Neural cell (in vitro differentiated cells): ENCODE results near the gene TVP23C. TPM values are rescaled to one million over a fixed set of nuclear protein-coding genes. Genes with fewer than 3 reads are reported as not detected.

Experiments used
- H2AFZ ChIP-seq: fragments of 200-600, 300-800 bp; sonication (generic), shearing (Covaris generic); 2 replicates; pipeline ENCODE4 v1.6.0; 2014; ENCODE audit warnings: low read depth, mild to moderate bottlenecking, antibody characterized with exemption, low read length, moderate library complexity
- H3F3A ChIP-seq: fragments of 200-600 bp; shearing (Covaris generic); 2 replicates; pipeline ENCODE4 v1.6.1; 2016; ENCODE audit warnings: mild to moderate bottlenecking, moderate library complexity, mixed read lengths, antibody characterized with exemption, low read length; ENCODE audit not compliant: insufficient read depth, poor library complexity, severe bottlenecking
- H3K27ac ChIP-seq: fragments of 200-600, 300-800 bp; sonication (generic), shearing (Covaris generic); 2 replicates; pipeline ENCODE4 v1.5.1; 2014; ENCODE audit warnings: mild to moderate bottlenecking, low read length, moderate library complexity
- H3K27me3 ChIP-seq: fragments of 300-800, 200-600 bp; sonication (generic), shearing (Covaris generic); 2 replicates; pipeline ENCODE4 v1.6.0; 2014; ENCODE audit warnings: mild to moderate bottlenecking, low read depth, low read length, moderate library complexity; ENCODE audit not compliant: insufficient read depth
- H3K36me3 ChIP-seq: fragments of 300-800, 200-600 bp; sonication (generic), shearing (Covaris generic); 2 replicates; pipeline ENCODE4 v1.5.1; 2014; ENCODE audit warnings: mild to moderate bottlenecking, antibody characterized with exemption, low read length, moderate library complexity; ENCODE audit not compliant: insufficient read depth
- H3K4me2 ChIP-seq: fragments of 300-800, 200-600 bp; sonication (generic), shearing (Covaris generic); 2 replicates; pipeline ENCODE4 v1.6.0; 2014; ENCODE audit warnings: mild to moderate bottlenecking, low read length
- H3K4me3 ChIP-seq: fragments of 300-800, 200-600 bp; sonication (generic), shearing (Covaris generic); 2 replicates; pipeline ENCODE4 v1.5.1; 2014; ENCODE audit warnings: mild to moderate bottlenecking, low read length, moderate library complexity
- H3K79me2 ChIP-seq: fragments of 200-600 bp; shearing (Covaris generic); replicated peaks from 2 replicates; pipeline ENCODE4 v1.6.0; 2014; ENCODE audit warnings: mild to moderate bottlenecking, low read length, moderate library complexity; ENCODE audit not compliant: insufficient read depth
- H3K9ac ChIP-seq: fragments of 300-800, 200-600 bp; sonication (generic), shearing (Covaris generic); 2 replicates; pipeline ENCODE4 v1.6.1; 2016; ENCODE audit warnings: mild to moderate bottlenecking, low read length, mixed read lengths
- H3K9me2 ChIP-seq: fragments of 200-600 bp; shearing (Covaris generic); 2 replicates; pipeline ENCODE4 v1.6.1; 2016; ENCODE audit warnings: mild to moderate bottlenecking, low read length, mixed read lengths; ENCODE audit not compliant: insufficient read depth
- H3K9me3 ChIP-seq: fragments of 200-600, 300-800 bp; sonication (generic), shearing (Covaris generic); 2 replicates; pipeline ENCODE4 v1.6.1; 2016; ENCODE audit warnings: mild to moderate bottlenecking, mixed run types, low read length, moderate library complexity, mixed read lengths
- H4K20me1 ChIP-seq: fragments of 200-600 bp; shearing (Covaris generic); 2 replicates; pipeline ENCODE4 v1.6.1; 2016; ENCODE audit warnings: mild to moderate bottlenecking, mixed run types; ENCODE audit not compliant: insufficient read depth
- CTCF ChIP-seq: fragments of 450-650 bp; IDR thresholded peaks from 2 replicates; pipeline ENCODE4 v1.5.1; 2014; ENCODE audit warnings: antibody characterized with exemption, mild to moderate bottlenecking, moderate library complexity; ENCODE audit not compliant: poor library complexity, severe bottlenecking
- EP300 ChIP-seq: fragments of 450-650 bp; conservative IDR thresholded peaks from 2 replicates; pipeline ENCODE4 v1.6.1; 2014; ENCODE audit warnings: antibody characterized with exemption, mild to moderate bottlenecking, moderate library complexity; ENCODE audit not compliant: poor library complexity, severe bottlenecking
- EZH2 ChIP-seq: fragments of 200-600, 300-800 bp; shearing (Covaris generic), sonication (generic); IDR thresholded peaks from 2 replicates; pipeline ENCODE4 v1.6.1; 2014; ENCODE audit warnings: antibody characterized with exemption, low read length, borderline replicate concordance, mild to moderate bottlenecking; ENCODE audit not compliant: insufficient read depth, poor library complexity, severe bottlenecking
- MXI1 ChIP-seq: fragments of 450-650 bp; conservative IDR thresholded peaks from 2 replicates; pipeline ENCODE4 v1.6.1; 2014; ENCODE audit warnings: antibody characterized with exemption, mild to moderate bottlenecking; ENCODE audit not compliant: poor library complexity, severe bottlenecking
- POLR2AphosphoS5 ChIP-seq: IDR thresholded peaks from 2 replicates; pipeline ENCODE4 v1.6.1; 2012
- RAD21 ChIP-seq: fragments of 450-650 bp; conservative IDR thresholded peaks from 2 replicates; pipeline ENCODE4 v1.6.1; 2014; ENCODE audit warnings: antibody characterized with exemption, mild to moderate bottlenecking, moderate library complexity
- REST ChIP-seq: IDR thresholded peaks from 2 replicates; pipeline ENCODE4 v1.6.1; 2012; ENCODE audit warnings: borderline replicate concordance
- SMC3 ChIP-seq: fragments of 450-650 bp; conservative IDR thresholded peaks from 2 replicates; pipeline ENCODE4 v1.6.1; 2014; ENCODE audit warnings: antibody characterized with exemption, mild to moderate bottlenecking, moderate library complexity; ENCODE audit not compliant: poor library complexity
- TAF1 ChIP-seq: IDR thresholded peaks from 2 replicates; pipeline ENCODE4 v1.6.1; 2012; ENCODE audit warnings: low read depth
- polyA plus RNA-seq: library from polyadenylated mRNA; depleted of rRNA; stranded (reverse); fragments of >200 nt; gene quantifications from 2 replicates; pipeline ENCODE4 v1.2.3, GENCODE V29; 2014

Gene TVP23C
- polyA plus RNA-seq, 1 donor from 2014 or later: 8.9 TPM

GRCh38 chr17:15483431-15483830 lies 79.9 kb downstream of the TVP23C start:
- Histone ChIP-seq H3K4me2 (no peak overlapping the region), H3K36me3 (no peaks in the 10 kb centered on the region), H3K9me3 (no peaks in the 10 kb centered on the region), H3K27me3 (no peaks in the 10 kb centered on the region), H3K4me3 (no peak overlapping the region), H3F3A (no peaks in the 10 kb centered on the region), H4K20me1 (no peaks in the 10 kb centered on the region), H3K9ac (no peak overlapping the region), H3K27ac (no peak overlapping the region), H3K9me2 (no peaks in the 10 kb centered on the region), H3K79me2 (no peaks in the 10 kb centered on the region), H2AFZ (no peak overlapping the region)
- TF ChIP-seq REST: no peak
- TF ChIP-seq RAD21: no peak
- TF ChIP-seq POLR2AphosphoS5: no peak
- no peak for TF ChIP-seq SMC3
- TF ChIP-seq EZH2: no peak
- TF ChIP-seq CTCF: no peak
- TF ChIP-seq MXI1: no peak
- TF ChIP-seq TAF1: no peak
- no peak for TF ChIP-seq EP300

- no peak overlapping the region for H3K27ac ChIP-seq
- no peaks in the 10 kb centered on the region for H3K79me2 ChIP-seq
- no peaks in the 10 kb centered on the region for H3K9me2 ChIP-seq
- no peak for TF ChIP-seq MXI1
- TF ChIP-seq POLR2AphosphoS5: no peak
- no peak for TF ChIP-seq EP300
- no peak for TF ChIP-seq TAF1
- TF ChIP-seq REST: no peak
- TF ChIP-seq SMC3: no peak
- TF ChIP-seq RAD21: no peak
- no peak for TF ChIP-seq EZH2
- no peak for TF ChIP-seq CTCF
- H3K4me3 ChIP-seq: no peak overlapping the region
- H4K20me1 ChIP-seq: no peaks in the 10 kb centered on the region
- no peaks in the 10 kb centered on the region for H3K27me3 ChIP-seq
- no peak overlapping the region for H2AFZ ChIP-seq
- H3K9me3 ChIP-seq: no peaks in the 10 kb centered on the region
- H3K9ac ChIP-seq: no peak overlapping the region
- no peak overlapping the region for H3K4me2 ChIP-seq
- no peaks in the 10 kb centered on the region for H3F3A ChIP-seq
- no peaks in the 10 kb centered on the region for H3K36me3 ChIP-seq
Measured at GRCh38 chr17:15482476-15482875, 80.8 kb downstream of the TVP23C start.
